HepG2 (cell line): ENCODE results near the gene GPR137. TPM values are rescaled to one million over a fixed set of nuclear protein-coding genes. Genes with fewer than 3 reads are reported as not detected.

ENCODE experiments used
- EED ChIP-seq: sonication (generic); formaldehyde crosslinking; IDR thresholded peaks from 2 replicates; pipeline ENCODE4 v1.5.0; 2020; ENCODE audit warnings: mild to moderate bottlenecking, missing genetic modification reagents
- HMG20A ChIP-seq: IDR thresholded peaks from 2 replicates; pipeline ENCODE4 v1.6.1; 2016; ENCODE audit warnings: borderline replicate concordance
- JUND ChIP-seq: sonication (generic); formaldehyde crosslinking; IDR thresholded peaks from 2 replicates; pipeline ENCODE4 v1.8.0; 2022; ENCODE audit warnings: mild to moderate bottlenecking, missing genetic modification reagents
- LRRFIP1 ChIP-seq: sonication (generic); formaldehyde crosslinking; conservative IDR thresholded peaks from 2 replicates; pipeline ENCODE4 v1.4.0; 2020; ENCODE audit warnings: missing genetic modification reagents
- MBD4 ChIP-seq: IDR thresholded peaks from 2 replicates; pipeline ENCODE4 v1.6.1; 2012; ENCODE audit warnings: low read length, inconsistent platforms, borderline replicate concordance
- NONO ChIP-seq, 2 experiments: fragments of 450-650 bp in 1 of 2; sonication (generic) in 1 of 2; formaldehyde crosslinking in 1 of 2; IDR thresholded peaks in 1 of 2; conservative IDR thresholded peaks in 1 of 2; 2 replicates each; pipeline versions ENCODE4 v1.6.1 to v1.8.0; 2017 to 2022; ENCODE audit warnings: mild to moderate bottlenecking in 1 of 2, missing genetic modification reagents in 1 of 2, moderate library complexity in 1 of 2
- PHF8 ChIP-seq: sonication (generic); formaldehyde crosslinking; IDR thresholded peaks from 2 replicates; pipeline ENCODE4 v1.5.0; 2020; ENCODE audit warnings: missing genetic modification reagents
- PLRG1 ChIP-seq: fragments of 450-650 bp; conservative IDR thresholded peaks from 2 replicates; pipeline ENCODE4 v1.6.1; 2016
- ZFP90 ChIP-seq: sonication (generic); formaldehyde crosslinking; IDR thresholded peaks from 2 replicates; pipeline ENCODE4 v1.8.0; 2022; ENCODE audit warnings: missing genetic modification reagents, mild to moderate bottlenecking, inconsistent platforms, borderline replicate concordance
- ZNF335 ChIP-seq: sonication (generic); formaldehyde crosslinking; IDR thresholded peaks from 2 replicates; pipeline ENCODE4 v1.4.0; 2020; ENCODE audit warnings: missing genetic modification reagents
- ZNF740 ChIP-seq: sonication (generic); formaldehyde crosslinking; IDR thresholded peaks from 2 replicates; pipeline ENCODE4 v1.4.0; 2020; ENCODE audit warnings: missing genetic modification reagents
- ZNF772 ChIP-seq: sonication (generic); formaldehyde crosslinking; IDR thresholded peaks from 2 replicates; pipeline ENCODE4 v1.5.0; 2020; ENCODE audit warnings: mild to moderate bottlenecking, missing genetic modification reagents
- ZNF792 ChIP-seq: IDR thresholded peaks from 2 replicates; pipeline ENCODE4 v1.6.1; 2016
- ZSCAN9 ChIP-seq: IDR thresholded peaks from 2 replicates; pipeline ENCODE4 v1.6.1; 2016; ENCODE audit warnings: borderline replicate concordance
- polyA plus RNA-seq, 8 experiments: library from polyadenylated mRNA; depleted of rRNA in 3 of 8; stranded (reverse) in 7 of 8; unstranded in 1 of 8; fragments of >200 nt; fragmentation: Illumina TruSeq in 4 of 8; extraction: Trizol in 4 of 8; gene quantifications; 2 replicates each; pipeline versions ENCODE4 v1.2.1 to v1.2.3, GENCODE V29; 2011 to 2016; ENCODE audit warnings: low read depth in 4 of 8, missing spikeins in 1 of 8, mixed read lengths in 1 of 8; ENCODE audit not compliant: insufficient read depth in 1 of 8
- total RNA-seq, 5 experiments: library from RNA; depleted of rRNA; stranded (reverse); fragments of >200 nt; fragmentation: Illumina TruSeq; extraction: Trizol; gene quantifications; 2 replicates each; pipeline ENCODE4 v1.2.3, GENCODE V29; 2016; ENCODE audit warnings: low read depth in 1 of 5
- TF ChIP-seq, protein P1 (sequence below), 2 experiments: sonication (generic) in 1 of 2; formaldehyde crosslinking in 1 of 2; IDR thresholded peaks; 2 replicates each; pipeline versions ENCODE4 v1.6.1 to v1.9.0; 2014 to 2022; ENCODE audit warnings: antibody characterized with exemption in 1 of 2, borderline replicate concordance in 1 of 2, inconsistent platforms in 1 of 2, low read depth in 1 of 2, missing genetic modification reagents in 1 of 2
- TF ChIP-seq, protein P2 (sequence below), 2 experiments: fragments of 450-650 bp in 1 of 2; sonication (generic) in 1 of 2; formaldehyde crosslinking; IDR thresholded peaks; 2 replicates each; pipeline versions ENCODE4 v1.5.0 to v1.8.0; 2020 to 2022; ENCODE audit warnings: mild to moderate bottlenecking in 1 of 2, missing genetic modification reagents in 1 of 2
- TF ChIP-seq, protein P3 (sequence below): sonication (generic); formaldehyde crosslinking; IDR thresholded peaks from 2 replicates; pipeline ENCODE4 v1.4.0; 2020; ENCODE audit warnings: missing genetic modification reagents; ENCODE audit errors: not compliant biosample characterization

GPR137 gene
- total and polyA plus RNA-seq, 2 of the 13 experiments (the other 11 are each of a cell fraction or from before 2014, with no cell fraction given) = 8.5 to 13.2 TPM

GRCh38 chr11:64268893-64269539 is 16.6 kb upstream of the GPR137 start (continued):
- TF ChIP-seq, protein P1, sequence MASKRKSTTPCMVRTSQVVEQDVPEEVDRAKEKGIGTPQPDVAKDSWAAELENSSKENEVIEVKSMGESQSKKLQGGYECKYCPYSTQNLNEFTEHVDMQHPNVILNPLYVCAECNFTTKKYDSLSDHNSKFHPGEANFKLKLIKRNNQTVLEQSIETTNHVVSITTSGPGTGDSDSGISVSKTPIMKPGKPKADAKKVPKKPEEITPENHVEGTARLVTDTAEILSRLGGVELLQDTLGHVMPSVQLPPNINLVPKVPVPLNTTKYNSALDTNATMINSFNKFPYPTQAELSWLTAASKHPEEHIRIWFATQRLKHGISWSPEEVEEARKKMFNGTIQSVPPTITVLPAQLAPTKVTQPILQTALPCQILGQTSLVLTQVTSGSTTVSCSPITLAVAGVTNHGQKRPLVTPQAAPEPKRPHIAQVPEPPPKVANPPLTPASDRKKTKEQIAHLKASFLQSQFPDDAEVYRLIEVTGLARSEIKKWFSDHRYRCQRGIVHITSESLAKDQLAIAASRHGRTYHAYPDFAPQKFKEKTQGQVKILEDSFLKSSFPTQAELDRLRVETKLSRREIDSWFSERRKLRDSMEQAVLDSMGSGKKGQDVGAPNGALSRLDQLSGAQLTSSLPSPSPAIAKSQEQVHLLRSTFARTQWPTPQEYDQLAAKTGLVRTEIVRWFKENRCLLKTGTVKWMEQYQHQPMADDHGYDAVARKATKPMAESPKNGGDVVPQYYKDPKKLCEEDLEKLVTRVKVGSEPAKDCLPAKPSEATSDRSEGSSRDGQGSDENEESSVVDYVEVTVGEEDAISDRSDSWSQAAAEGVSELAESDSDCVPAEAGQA (IDR thresholded peaks at IDR 0.05; ENCODE audit: low read depth) = no peak
- TF ChIP-seq, protein P1 (CRISPR knock-in tag; IDR thresholded peaks at IDR 0.05; ENCODE audit: borderline replicate concordance) = no peak
- no peak for TF ChIP-seq PLRG1
- TF ChIP-seq ZNF792 (CRISPR knock-in tag) = 0 out of 2 replicates have a peak, but pooled peaks have one; percentile 9
- TF ChIP-seq ZNF772 (CRISPR knock-in tag) = no peak
- TF ChIP-seq ZFP90 (CRISPR knock-in tag) = 0 out of 2 replicates have a peak, but pooled peaks have one; percentile 23
- TF ChIP-seq, protein P2, sequence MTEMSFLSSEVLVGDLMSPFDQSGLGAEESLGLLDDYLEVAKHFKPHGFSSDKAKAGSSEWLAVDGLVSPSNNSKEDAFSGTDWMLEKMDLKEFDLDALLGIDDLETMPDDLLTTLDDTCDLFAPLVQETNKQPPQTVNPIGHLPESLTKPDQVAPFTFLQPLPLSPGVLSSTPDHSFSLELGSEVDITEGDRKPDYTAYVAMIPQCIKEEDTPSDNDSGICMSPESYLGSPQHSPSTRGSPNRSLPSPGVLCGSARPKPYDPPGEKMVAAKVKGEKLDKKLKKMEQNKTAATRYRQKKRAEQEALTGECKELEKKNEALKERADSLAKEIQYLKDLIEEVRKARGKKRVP (CRISPR knock-in tag; IDR thresholded peaks at IDR 0.05) = no peak
- 0 out of 2 replicates have a peak, but pooled peaks have one; percentile 47 for TF ChIP-seq PHF8 (CRISPR knock-in tag)
- no peak for TF ChIP-seq NONO (IDR thresholded peaks at IDR 0.05)
- no peak; the same call in 1 of the 2 replicates for TF ChIP-seq NONO (CRISPR knock-in tag; conservative IDR thresholded peaks at IDR 0.05)
- no peak for TF ChIP-seq LRRFIP1 (CRISPR knock-in tag)
- TF ChIP-seq ZNF740 (CRISPR knock-in tag) = 0 out of 2 replicates have a peak, but pooled peaks have one; percentile 47
- TF ChIP-seq ZNF335 = no peak
- TF ChIP-seq, protein P3, sequence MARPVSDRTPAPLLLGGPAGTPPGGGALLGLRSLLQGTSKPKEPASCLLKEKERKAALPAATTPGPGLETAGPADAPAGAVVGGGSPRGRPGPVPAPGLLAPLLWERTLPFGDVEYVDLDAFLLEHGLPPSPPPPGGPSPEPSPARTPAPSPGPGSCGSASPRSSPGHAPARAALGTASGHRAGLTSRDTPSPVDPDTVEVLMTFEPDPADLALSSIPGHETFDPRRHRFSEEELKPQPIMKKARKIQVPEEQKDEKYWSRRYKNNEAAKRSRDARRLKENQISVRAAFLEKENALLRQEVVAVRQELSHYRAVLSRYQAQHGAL (CRISPR knock-in tag) = peak; percentile 27
- TF ChIP-seq HMG20A (CRISPR knock-in tag) = no peak
- no peak for TF ChIP-seq JUND (CRISPR knock-in tag)
- 0 out of 2 replicates have a peak, but pooled peaks have one; percentile 33 for TF ChIP-seq EED (CRISPR knock-in tag)
- peak; percentile 12; the same call in 1 of the 2 replicates for TF ChIP-seq ZSCAN9 (CRISPR knock-in tag)
- no peak for TF ChIP-seq MBD4
